ELF-1 (cell line): ENCODE results near the gene KLF2.

ENCODE experiments used
- DNase-seq: peaks from one replicate; pipeline ENCODE4 v3.0.0-alpha.2; 2016; ENCODE audit warnings: low read depth, low spot score

The KLF2 gene

DNA sequence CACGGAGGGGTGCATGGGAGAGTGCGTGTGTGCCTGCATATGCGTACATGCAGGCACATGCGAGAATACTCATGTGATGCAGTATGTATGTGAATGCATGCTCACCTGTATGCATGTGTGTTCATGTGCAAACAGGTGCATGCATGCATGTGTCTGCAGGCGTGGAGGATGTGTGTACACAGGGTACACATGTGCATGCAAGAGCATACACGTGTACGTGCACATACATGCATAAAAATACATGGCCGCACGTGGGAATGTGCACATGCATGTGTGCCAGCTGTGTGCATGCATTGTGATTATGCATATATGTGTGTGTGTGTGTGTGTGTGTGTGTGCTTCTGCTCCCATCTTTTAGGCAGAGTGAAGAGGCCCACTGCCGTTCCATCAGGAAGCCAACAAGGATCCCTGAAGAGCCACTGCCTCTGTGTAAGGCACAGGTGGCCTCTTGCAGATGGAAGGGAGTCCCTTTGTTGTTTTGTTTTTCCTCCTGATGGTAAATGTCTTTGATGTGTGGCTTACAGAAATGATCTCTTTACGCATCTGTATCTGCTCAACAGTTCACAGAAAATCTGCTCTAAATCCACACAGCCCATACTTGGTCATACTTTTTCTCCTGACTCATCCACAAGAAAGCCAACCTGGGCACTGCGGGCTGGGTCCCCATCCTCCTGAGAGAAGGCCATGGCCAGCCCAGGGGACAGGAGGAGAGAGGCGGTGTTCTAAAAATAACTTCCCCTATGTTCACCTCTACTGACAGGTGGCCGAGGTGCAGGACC lies 50.7 kb downstream of the KLF2 start:
- no peak for DNase-seq

DNA sequence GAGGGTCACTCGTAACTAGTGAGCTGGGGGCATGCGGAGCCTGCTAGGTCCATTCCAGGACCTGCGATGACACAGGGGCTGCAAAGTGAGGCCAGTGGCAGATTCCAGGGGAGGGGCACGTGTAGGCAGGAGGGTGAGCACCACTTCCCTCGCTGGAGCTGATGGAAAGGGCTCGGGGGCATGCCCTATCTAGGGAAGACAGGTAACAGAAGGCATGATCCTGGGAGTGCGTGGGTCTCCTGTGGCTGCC lies 51.2 kb downstream of the KLF2 start:
- DNase-seq = no peak

GRCh38 chr19:16376241-16376640 lies 51.6 kb downstream of the KLF2 start:
- no peak for DNase-seq

DNA sequence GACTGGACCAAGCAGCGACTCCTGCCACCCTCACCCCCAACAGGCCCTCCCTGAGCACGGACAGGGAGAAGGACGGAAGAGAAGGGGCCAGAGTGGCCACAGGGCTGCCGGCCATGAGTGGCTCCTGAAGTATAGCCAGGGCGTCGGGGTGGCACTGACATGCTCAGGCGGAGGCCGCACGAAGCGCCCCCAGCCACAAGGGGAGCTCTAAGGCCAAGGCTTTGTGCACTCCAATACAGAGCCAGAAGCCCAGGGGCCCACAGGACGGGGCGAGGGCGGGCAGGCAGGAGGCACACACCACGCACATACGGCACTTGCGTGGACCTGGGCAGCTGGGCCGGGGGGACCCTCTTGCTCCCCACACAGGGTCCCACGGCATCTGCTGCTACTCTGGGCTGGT lies 52.0 kb downstream of the KLF2 start:
- peak; percentile 47 for DNase-seq

GRCh38 chr19:16377521-16377920 lies 52.9 kb downstream of the KLF2 start:
- DNase-seq = no peak
